ENCODE results near the gene MAN2B2.

Gene MAN2B2

GRCh38 chr4:6574747-6575502 lies at the start of gene MAN2B2:
Gene MAN2B2 (plus strand): TSS chr4:6575189. CDS start chr4:6575211, 22 bp downstream.
- DNase-seq: peak; percentile 65

GRCh38 chr4:6525474-6525873 lies 49.5 kb upstream of the MAN2B2 start:
- no peak for DNase-seq

- no peak for DNase-seq
Observed at GRCh38 chr4:6526156-6526555, 48.8 kb upstream of the MAN2B2 start.

- no peak for DNase-seq
Observed at GRCh38 chr4:6526671-6527091, 48.3 kb upstream of the MAN2B2 start.

GRCh38 chr4:6527259-6527658 lies 47.7 kb upstream of the MAN2B2 start:
- no peak for DNase-seq

GRCh38 chr4:6527683-6528595 lies 47.0 kb upstream of the MAN2B2 start:
- no peak for DNase-seq

GRCh38 chr4:6529021-6529420 lies 46.0 kb upstream of the MAN2B2 start:
- no peak for DNase-seq

- no peak for DNase-seq
Observed at GRCh38 chr4:6530301-6530700, 44.7 kb upstream of the MAN2B2 start.

GRCh38 chr4:6530964-6531363 lies 44.0 kb upstream of the MAN2B2 start:
- no peak for DNase-seq

GRCh38 chr4:6532102-6532501 lies 42.9 kb upstream of the MAN2B2 start:
- DNase-seq: no peak

- DNase-seq: no peak
Observed at GRCh38 chr4:6532658-6533057, 42.3 kb upstream of the MAN2B2 start.

- DNase-seq: no peak
Observed at GRCh38 chr4:6534050-6534449, 40.9 kb upstream of the MAN2B2 start.

GRCh38 chr4:6534618-6535328 lies 40.2 kb upstream of the MAN2B2 start:
- no peak for DNase-seq

- no peak for DNase-seq
Observed at GRCh38 chr4:6535329-6535692, 39.7 kb upstream of the MAN2B2 start.

- no peak for DNase-seq
Observed at GRCh38 chr4:6535706-6536105, 39.3 kb upstream of the MAN2B2 start.

- DNase-seq: no peak
Observed at GRCh38 chr4:6538111-6538510, 36.9 kb upstream of the MAN2B2 start.

GRCh38 chr4:6538575-6538974 lies 36.4 kb upstream of the MAN2B2 start:
- no peak for DNase-seq

- no peak for DNase-seq
Observed at GRCh38 chr4:6539009-6539764, 35.8 kb upstream of the MAN2B2 start.

GRCh38 chr4:6540879-6541278 lies 34.1 kb upstream of the MAN2B2 start:
- DNase-seq: no peak

GRCh38 chr4:6541789-6542188 lies 33.2 kb upstream of the MAN2B2 start:
- DNase-seq: no peak

GRCh38 chr4:6542951-6543350 lies 32.0 kb upstream of the MAN2B2 start:
- DNase-seq: no peak

GRCh38 chr4:6546091-6546490 lies 28.9 kb upstream of the MAN2B2 start:
- DNase-seq: no peak
